Fibroblast of mammary gland (primary cell): Measurements from ENCODE around the gene DHRS4.

Experiments
- DNase-seq: peaks from one replicate; pipeline ENCODE4 v3.0.0-alpha.2; 2010; ENCODE audit warnings: low read depth
- H3K4me3 ChIP-seq: 2 replicates; pipeline ENCODE4 v1.5.1; 2011; ENCODE audit warnings: low read depth, mild to moderate bottlenecking, low read length, moderate library complexity; ENCODE audit not compliant: control insufficient read depth
- TF ChIP-seq, protein P1 (sequence below): conservative IDR thresholded peaks from 2 replicates; pipeline ENCODE4 v1.5.1; 2011; ENCODE audit warnings: low read depth, low read length, inconsistent platforms; ENCODE audit not compliant: control insufficient read depth, insufficient read depth

Gene DHRS4

DNA sequence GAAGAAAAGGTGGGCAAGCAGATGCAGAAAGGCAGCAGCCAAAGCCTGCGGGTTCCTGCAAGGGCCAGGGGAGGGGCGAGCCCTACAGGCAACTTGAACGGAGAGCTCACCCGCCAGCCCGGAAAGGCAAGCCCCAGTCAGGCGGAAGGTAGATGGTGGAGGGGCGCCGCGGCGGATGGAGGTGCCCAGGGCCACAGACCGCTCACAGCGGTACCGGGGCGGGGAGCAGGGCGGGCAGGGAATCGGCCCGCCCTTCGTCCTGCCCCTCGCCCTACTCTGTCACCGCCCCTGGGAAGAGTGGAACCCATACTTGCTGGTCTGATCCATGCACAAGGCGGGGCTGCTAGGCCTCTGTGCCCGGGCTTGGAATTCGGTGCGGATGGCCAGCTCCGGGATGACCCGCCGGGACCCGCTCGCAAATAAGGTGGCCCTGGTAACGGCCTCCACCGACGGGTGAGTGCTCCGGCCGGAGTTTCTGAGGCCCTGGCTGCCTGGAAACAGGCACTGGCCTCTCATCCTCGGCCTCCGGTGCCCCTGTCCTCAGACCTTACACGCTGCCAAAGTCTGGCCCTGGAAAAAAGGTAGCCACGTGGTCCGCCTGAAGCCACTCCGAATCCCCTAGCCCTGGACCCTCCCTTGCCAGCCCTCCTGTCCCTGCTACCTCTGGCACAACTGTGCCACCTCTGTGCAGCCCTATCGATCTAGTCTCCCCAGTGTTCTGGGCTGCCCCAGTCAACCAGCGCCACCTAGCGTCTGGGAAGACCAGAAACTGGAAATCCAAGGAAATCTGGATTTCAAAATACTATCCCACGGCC lies at the start of gene DHRS4:
TSS of gene DHRS4 (plus strand) at position 307 of the 815 bp plus-strand sequence. CDS start at position 326, 19 bp downstream.
- peak; percentile 77 for DNase-seq
- H3K4me3 ChIP-seq, result peak within 1 kb of the TSS; percentile 82
- TF ChIP-seq, protein P1, sequence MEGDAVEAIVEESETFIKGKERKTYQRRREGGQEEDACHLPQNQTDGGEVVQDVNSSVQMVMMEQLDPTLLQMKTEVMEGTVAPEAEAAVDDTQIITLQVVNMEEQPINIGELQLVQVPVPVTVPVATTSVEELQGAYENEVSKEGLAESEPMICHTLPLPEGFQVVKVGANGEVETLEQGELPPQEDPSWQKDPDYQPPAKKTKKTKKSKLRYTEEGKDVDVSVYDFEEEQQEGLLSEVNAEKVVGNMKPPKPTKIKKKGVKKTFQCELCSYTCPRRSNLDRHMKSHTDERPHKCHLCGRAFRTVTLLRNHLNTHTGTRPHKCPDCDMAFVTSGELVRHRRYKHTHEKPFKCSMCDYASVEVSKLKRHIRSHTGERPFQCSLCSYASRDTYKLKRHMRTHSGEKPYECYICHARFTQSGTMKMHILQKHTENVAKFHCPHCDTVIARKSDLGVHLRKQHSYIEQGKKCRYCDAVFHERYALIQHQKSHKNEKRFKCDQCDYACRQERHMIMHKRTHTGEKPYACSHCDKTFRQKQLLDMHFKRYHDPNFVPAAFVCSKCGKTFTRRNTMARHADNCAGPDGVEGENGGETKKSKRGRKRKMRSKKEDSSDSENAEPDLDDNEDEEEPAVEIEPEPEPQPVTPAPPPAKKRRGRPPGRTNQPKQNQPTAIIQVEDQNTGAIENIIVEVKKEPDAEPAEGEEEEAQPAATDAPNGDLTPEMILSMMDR, result peak; percentile 90

DNA sequence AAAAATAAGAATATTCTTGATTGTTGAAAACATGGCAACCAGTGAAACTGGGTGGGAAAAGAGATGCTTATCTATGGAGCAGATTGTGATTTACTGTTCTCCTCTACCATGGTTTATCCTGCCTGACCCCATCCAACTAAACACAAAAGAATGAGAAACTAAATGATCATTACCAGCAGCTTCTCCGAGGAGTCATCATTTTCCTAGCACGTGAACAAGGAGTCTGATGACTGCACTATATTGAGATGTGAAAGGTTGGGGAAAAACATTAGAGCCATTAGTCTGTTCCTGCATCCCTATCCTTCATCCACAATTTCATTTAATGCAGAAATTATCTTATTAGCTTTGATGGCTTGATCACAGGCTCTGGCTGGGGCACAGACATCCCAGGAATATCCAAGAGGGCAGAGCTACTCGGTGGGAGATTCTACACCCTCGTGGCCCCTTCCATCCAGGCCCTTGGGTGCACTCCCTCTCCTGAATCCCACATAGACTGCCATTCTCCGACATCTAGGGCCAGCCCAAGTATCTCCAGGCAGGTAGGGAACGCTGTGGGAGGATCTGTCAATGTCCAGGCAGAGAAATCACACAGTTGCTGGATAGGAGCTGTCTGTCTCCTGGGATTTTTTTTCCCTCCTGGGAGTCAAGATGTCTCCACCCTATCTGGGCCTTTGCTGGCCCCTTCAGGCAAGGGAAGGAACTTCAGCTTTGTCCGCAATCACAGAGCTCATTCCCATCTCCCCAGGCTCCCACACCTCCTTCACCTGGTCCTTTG lies 43.3 kb upstream of the DHRS4 start:
- TF ChIP-seq, protein P1, result peak; percentile 84
- no peak overlapping the region for H3K4me3 ChIP-seq
- DNase-seq, result peak; percentile 46

DNA sequence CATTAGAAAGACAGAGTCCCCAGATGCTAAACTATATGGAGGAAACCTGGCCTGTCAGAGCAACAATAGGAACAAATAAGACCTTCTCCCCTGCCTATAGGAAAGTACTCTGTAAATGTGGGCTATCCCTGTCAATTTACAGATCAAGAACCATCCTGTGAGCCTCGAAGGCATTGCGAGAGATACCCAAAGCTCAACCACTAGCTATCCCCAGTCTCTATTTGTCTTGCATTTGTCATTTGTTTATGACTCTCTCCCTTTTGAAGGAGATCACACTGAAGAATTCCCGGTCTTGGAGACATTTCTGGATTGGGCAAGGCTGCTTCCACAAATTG lies 42.7 kb upstream of the DHRS4 start:
- no peak for DNase-seq
- TF ChIP-seq, protein P1, result no peak
- H3K4me3 ChIP-seq, result no peak overlapping the region

DNA sequence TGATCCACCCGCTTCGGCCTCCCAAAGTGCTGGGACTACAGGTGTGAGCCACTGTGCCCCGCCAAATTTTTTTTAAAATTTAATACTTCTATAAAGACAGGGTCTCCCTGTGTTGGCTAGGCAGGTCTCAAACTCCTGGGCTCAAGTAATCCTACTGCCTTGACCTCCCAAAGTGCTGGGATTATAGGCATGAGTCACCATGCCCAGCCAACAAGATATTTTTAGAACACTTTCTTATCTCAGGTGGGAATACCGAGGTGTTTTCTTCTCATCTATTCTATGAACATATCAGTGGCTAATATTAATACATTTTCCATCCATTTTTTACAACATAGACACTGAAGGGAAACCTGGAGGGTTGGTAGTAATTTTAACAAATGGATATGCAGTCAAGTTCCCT lies 38.0 kb upstream of the DHRS4 start:
- no peak overlapping the region for H3K4me3 ChIP-seq
- DNase-seq, result no peak
- TF ChIP-seq, protein P1, result no peak

DNA sequence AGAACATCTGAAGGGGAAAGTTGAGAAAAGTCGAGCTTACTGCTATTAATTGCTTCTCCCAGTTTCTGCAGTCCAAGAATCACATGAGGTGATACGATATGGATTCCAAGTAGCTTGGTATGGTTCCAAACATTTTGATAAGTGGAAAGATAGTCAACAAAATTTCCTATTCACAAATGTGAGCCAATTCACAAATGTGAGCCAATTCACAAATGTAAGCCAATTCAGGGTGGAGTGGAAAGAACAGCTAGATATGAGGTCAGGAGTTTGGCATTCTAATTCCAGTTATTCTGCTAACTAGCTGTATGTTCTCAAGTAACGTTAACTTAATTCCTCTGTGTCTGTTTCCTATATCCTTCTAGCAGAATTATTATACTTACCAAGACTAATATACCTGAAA lies 37.6 kb upstream of the DHRS4 start:
- DNase-seq, result no peak
- no peak overlapping the region for H3K4me3 ChIP-seq
- TF ChIP-seq, protein P1, result no peak

DNA sequence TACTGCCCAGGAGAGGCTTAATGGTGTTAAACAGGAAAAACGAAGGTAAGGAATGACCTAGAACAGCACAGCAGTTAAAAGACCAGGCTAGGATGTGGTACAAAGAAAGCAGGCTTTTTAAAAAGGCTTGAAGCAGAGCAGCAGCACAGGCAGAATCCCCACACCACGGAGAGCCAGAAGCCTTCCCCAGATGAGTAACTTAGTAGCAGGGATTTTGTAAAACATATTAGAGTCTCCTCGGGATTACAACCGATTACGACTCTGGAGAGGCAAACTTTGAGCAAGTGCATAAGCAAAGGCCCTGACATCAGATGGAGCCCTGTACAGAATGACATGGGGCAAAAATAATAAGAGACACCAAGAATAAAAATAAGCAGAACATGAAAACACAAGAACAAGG lies 37.1 kb upstream of the DHRS4 start:
- TF ChIP-seq, protein P1, result no peak
- no peak overlapping the region for H3K4me3 ChIP-seq
- no peak for DNase-seq
